MCF 10A (cell line): ENCODE results near the gene SH3GL1. TPM values are rescaled to one million over a fixed set of nuclear protein-coding genes. Genes with fewer than 3 reads are reported as not detected.

ENCODE experiments used
- BruUV-seq: library from RNA; stranded (reverse); fragments of 400-500 nt; replicated peaks from 2 replicates; lab custom pipeline; 2021; lab: Mats Ljungman, UMichigan
- CTCF ChIA-PET: fragments of 300-600 bp; sonication (Branson Sonifier 250); formaldehyde crosslinking; extraction: SDS; loops from one replicate; lab custom pipeline; 2021; ENCODE audit warnings: antibody characterized with exemption, inconsistent platforms; lab: Yijun Ruan, JAX
- POLR2A ChIA-PET: fragments of 300-600, 350-650 bp; sonication (Branson Sonifier 250); formaldehyde crosslinking; extraction: SDS; loops from one replicate; lab custom pipeline; 2020; ENCODE audit warnings: antibody characterized with exemption, inconsistent platforms; lab: Yijun Ruan, JAX
- DNase-seq: peaks from one replicate; pipeline ENCODE4 v3.0.0-alpha.2; 2018; ENCODE audit not compliant: unreplicated experiment
- H3K27ac Mint-ChIP-seq: one replicate; pipeline ENCODE4 v1.8.0; 2022; ENCODE audit warnings: mild to moderate bottlenecking, low read depth, mixed read lengths; ENCODE audit not compliant: unreplicated experiment
- H3K27me3 Mint-ChIP-seq: one replicate; pipeline ENCODE4 v1.8.0; 2022; ENCODE audit warnings: mixed read lengths; ENCODE audit not compliant: insufficient read depth, unreplicated experiment
- H3K36me3 Mint-ChIP-seq: one replicate; pipeline ENCODE4 v1.8.0; 2022; ENCODE audit warnings: mild to moderate bottlenecking, moderate library complexity, mixed read lengths; ENCODE audit not compliant: insufficient read depth, unreplicated experiment
- H3K4me1 Mint-ChIP-seq: one replicate; pipeline ENCODE4 v1.8.0; 2022; ENCODE audit warnings: mixed read lengths; ENCODE audit not compliant: insufficient read depth, unreplicated experiment
- H3K4me3 Mint-ChIP-seq: one replicate; pipeline ENCODE4 v1.8.0; 2022; ENCODE audit warnings: mild to moderate bottlenecking, moderate library complexity, mixed read lengths; ENCODE audit not compliant: unreplicated experiment
- H3K9me3 Mint-ChIP-seq: one replicate; pipeline ENCODE4 v1.8.0; 2022; ENCODE audit warnings: mixed read lengths; ENCODE audit not compliant: unreplicated experiment
- intact Hi-C: fragments of 100-400 bp; cut with micrococcal nuclease; formaldehyde crosslinking; loops from 2 replicates; pipeline ENCODE4 v1.14.1; 2022
- total RNA-seq: library from RNA; stranded (reverse); gene quantifications from 2 replicates; pipeline ENCODE4 v1.2.3, GENCODE V29; 2022
- TF ChIP-seq, protein P1 (sequence below): fragments of 200-600 bp; IDR thresholded peaks from one replicate; pipeline ENCODE4 v1.8.0; 2022; ENCODE audit warnings: antibody characterized with exemption, mild to moderate bottlenecking; ENCODE audit not compliant: unreplicated experiment

SH3GL1 gene
- total RNA-seq, 1 experiment from 2014 or later, result 106 TPM

DNA sequence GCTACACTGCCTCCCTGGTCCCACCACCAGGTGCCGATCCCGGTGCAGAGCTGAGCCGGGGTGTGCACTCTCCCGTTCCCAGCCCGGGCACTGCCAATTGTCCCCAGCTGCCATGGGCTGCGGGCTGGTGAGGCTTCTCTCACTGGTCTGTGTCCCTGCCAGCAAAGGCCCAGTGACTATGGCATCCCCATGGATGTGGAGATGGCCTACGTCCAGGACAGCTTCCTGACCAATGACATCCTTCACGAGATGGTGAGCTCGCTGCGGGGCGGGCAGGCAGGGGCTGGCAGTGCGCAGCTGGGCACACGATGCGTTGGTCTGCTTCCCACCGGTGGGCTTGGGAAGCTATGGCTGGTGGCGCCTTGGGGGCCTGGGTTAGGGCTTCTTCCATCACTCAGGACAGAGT lies 42.4 kb downstream of the SH3GL1 start:
- no peaks in the 10 kb centered on the region for H3K9me3 Mint-ChIP-seq
- no peak for DNase-seq
- no peak overlapping the region for H3K4me3 Mint-ChIP-seq
- no peaks in the 10 kb centered on the region for H3K27me3 Mint-ChIP-seq
- intact Hi-C loops, result no loop called here
- peaks cover 39% of the 10 kb centered on the region for H3K36me3 Mint-ChIP-seq
- ChIA-PET POLR2A (interaction anchor here (1.3 to 1.4 kb wide), 2 partner anchors 14 to 44 kb away, joined by 3 to 5 read pairs; partner anchors contain the start of genes CHAF1A and MPND), CTCF (interaction anchor here (0.7 to 0.9 kb wide), 2 partner anchors 14 to 86 kb away, joined by 4 read pairs; no protein-coding TSS in a partner anchor)
- TF ChIP-seq, protein P1, sequence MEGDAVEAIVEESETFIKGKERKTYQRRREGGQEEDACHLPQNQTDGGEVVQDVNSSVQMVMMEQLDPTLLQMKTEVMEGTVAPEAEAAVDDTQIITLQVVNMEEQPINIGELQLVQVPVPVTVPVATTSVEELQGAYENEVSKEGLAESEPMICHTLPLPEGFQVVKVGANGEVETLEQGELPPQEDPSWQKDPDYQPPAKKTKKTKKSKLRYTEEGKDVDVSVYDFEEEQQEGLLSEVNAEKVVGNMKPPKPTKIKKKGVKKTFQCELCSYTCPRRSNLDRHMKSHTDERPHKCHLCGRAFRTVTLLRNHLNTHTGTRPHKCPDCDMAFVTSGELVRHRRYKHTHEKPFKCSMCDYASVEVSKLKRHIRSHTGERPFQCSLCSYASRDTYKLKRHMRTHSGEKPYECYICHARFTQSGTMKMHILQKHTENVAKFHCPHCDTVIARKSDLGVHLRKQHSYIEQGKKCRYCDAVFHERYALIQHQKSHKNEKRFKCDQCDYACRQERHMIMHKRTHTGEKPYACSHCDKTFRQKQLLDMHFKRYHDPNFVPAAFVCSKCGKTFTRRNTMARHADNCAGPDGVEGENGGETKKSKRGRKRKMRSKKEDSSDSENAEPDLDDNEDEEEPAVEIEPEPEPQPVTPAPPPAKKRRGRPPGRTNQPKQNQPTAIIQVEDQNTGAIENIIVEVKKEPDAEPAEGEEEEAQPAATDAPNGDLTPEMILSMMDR, result no peak
- BruUV-seq, result no TSS peak
- H3K4me1 Mint-ChIP-seq, result no peaks in the 10 kb centered on the region
- no peak overlapping the region for H3K27ac Mint-ChIP-seq

GRCh38 chr19:4357095-4357797 lies 43.1 kb downstream of the SH3GL1 start:
- H3K27ac Mint-ChIP-seq, result no peak overlapping the region
- DNase-seq, result no peak
- H3K4me3 Mint-ChIP-seq, result no peak overlapping the region
- no peaks in the 10 kb centered on the region for H3K4me1 Mint-ChIP-seq
- ChIA-PET CTCF (interaction anchor here (0.6 to 1.3 kb wide), 3 partner anchors 13 to 91 kb away, joined by 3 to 4 read pairs (median 3); no protein-coding TSS in a partner anchor), POLR2A (no interaction called here)
- no TSS peak for BruUV-seq
- intact Hi-C loops, result no loop called here
- H3K36me3 Mint-ChIP-seq, result peaks cover 32% of the 10 kb centered on the region
- no peaks in the 10 kb centered on the region for H3K27me3 Mint-ChIP-seq
- H3K9me3 Mint-ChIP-seq, result no peaks in the 10 kb centered on the region
- TF ChIP-seq, protein P1, result no peak

DNA sequence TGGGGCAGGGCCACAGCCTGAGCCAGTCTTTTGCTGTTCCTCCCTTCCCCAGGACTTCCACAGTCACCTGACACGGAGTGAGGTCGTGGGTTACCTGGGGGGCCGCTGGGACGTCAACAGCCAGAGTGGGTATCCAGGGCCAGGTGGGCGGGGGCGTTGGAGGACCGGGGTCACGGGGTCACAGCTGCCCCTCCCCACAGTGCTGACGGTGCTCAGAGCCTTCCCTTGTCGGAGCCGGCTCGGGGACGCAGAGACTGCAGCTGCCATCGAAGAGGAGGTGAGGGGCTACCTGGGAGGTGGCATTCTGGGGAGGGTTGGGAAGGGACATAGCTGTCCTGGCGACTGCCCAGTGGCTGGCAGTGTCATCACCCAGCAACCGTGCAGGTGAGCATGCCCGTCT lies 45.5 kb downstream of the SH3GL1 start:
- Mint-ChIP-seq H3K36me3 (peaks cover 31% of the 10 kb centered on the region), H3K9me3 (no peaks in the 10 kb centered on the region), H3K27me3 (no peaks in the 10 kb centered on the region), H3K27ac (no peak overlapping the region), H3K4me1 (no peaks in the 10 kb centered on the region), H3K4me3 (no peak overlapping the region)
- TSS peak; percentile 2 for BruUV-seq
- ChIA-PET POLR2A (interaction anchor here (1.2 kb wide), 1 partner anchor 12 kb away, joined by 4 read pairs; the partner anchor contains the start of gene MPND), CTCF (interaction anchor here (0.8 to 3.6 kb wide), 4 partner anchors 10 to 88 kb away, joined by 3 to 33 read pairs (median 17); partner anchors contain the start of gene MPND)
- DNase-seq, result no peak
- TF ChIP-seq, protein P1, result no peak
- intact Hi-C loops, result no loop called here

- no TSS peak for BruUV-seq
- Mint-ChIP-seq H3K4me1 (no peaks in the 10 kb centered on the region), H3K36me3 (peaks cover 27% of the 10 kb centered on the region), H3K9me3 (no peaks in the 10 kb centered on the region), H3K27me3 (no peaks in the 10 kb centered on the region), H3K4me3 (no peak overlapping the region), H3K27ac (no peak overlapping the region)
- DNase-seq, result no peak
- POLR2A ChIA-PET, result interaction anchor here (1.2 kb wide), 1 partner anchor 11 kb away, joined by 4 read pairs; the partner anchor contains the start of gene MPND
- CTCF ChIA-PET, result interaction anchor here (0.6 to 3.6 kb wide), 5 partner anchors 8 to 87 kb away, joined by 3 to 33 read pairs (median 12); partner anchors contain the start of gene MPND
- TF ChIP-seq, protein P1, result no peak
- intact Hi-C loops, result no loop called here
Measured at GRCh38 chr19:4354282-4354681, 46.1 kb downstream of the SH3GL1 start.
